Stimulated activated CD4-positive, alpha-beta T cell treated with anti-CD3 and anti-CD28 coated beads, Interleukin-4, amount 100 ng/mL, for 4 hours (primary cell): Measurements from ENCODE around the gene CCDC177.

Source experiments
- DNase-seq, 2 experiments: peaks; one replicate each; pipeline ENCODE4 v3.0.0-alpha.2; 2020

CCDC177 gene

GRCh38 chr14:69574263-69574953 lies at the start of gene CCDC177:
Gene CCDC177 (minus strand): TSS chr14:69574871. CDS start chr14:69573622, 1,249 bp downstream.
- DNase-seq = peak; percentile 68 to 78

GRCh38 chr14:69624136-69624535 lies 49.5 kb upstream of the CCDC177 start:
- DNase-seq = no peak

- DNase-seq = no peak
These were observed 46.3 kb upstream of the CCDC177 start for GRCh38 chr14:69620981-69621380.

- peak in 1 of 2 experiments; percentile 58 for DNase-seq
These were observed 45.5 kb upstream of the CCDC177 start for GRCh38 chr14:69620211-69620611.

GRCh38 chr14:69619012-69619411 lies 44.3 kb upstream of the CCDC177 start:
- DNase-seq = no peak

GRCh38 chr14:69617796-69618195 lies 43.1 kb upstream of the CCDC177 start:
- no peak for DNase-seq

- DNase-seq = no peak
These were observed 41.7 kb upstream of the CCDC177 start for GRCh38 chr14:69616408-69616773.

- peak in 1 of 2 experiments; percentile 29 for DNase-seq
These were observed 41.1 kb upstream of the CCDC177 start for GRCh38 chr14:69615496-69616407.

GRCh38 chr14:69615121-69615495 lies 40.4 kb upstream of the CCDC177 start:
- no peak for DNase-seq

- no peak for DNase-seq
These were observed 39.9 kb upstream of the CCDC177 start for GRCh38 chr14:69614592-69614991.

GRCh38 chr14:69613312-69614073 lies 38.8 kb upstream of the CCDC177 start:
- DNase-seq = no peak

- no peak for DNase-seq
These were observed 38.1 kb upstream of the CCDC177 start for GRCh38 chr14:69612783-69613130.

- peak in 1 of 2 experiments; percentile 31 for DNase-seq
These were observed 37.5 kb upstream of the CCDC177 start for GRCh38 chr14:69612014-69612782.

GRCh38 chr14:69611172-69612013 lies 36.7 kb upstream of the CCDC177 start, which contains the start of gene SUSD6:
Gene SUSD6 (plus strand): TSS chr14:69611596. CDS start chr14:69658593, 46,997 bp downstream.
- DNase-seq = peak; percentile 86 to 91

- DNase-seq = no peak
These were observed 36.2 kb upstream of the CCDC177 start for GRCh38 chr14:69610874-69611171.

GRCh38 chr14:69610020-69610873 lies 35.6 kb upstream of the CCDC177 start:
- DNase-seq = no peak

- no peak for DNase-seq
These were observed 31.9 kb upstream of the CCDC177 start for GRCh38 chr14:69606258-69607184.

GRCh38 chr14:69605738-69606137 lies 31.1 kb upstream of the CCDC177 start:
- no peak for DNase-seq

GRCh38 chr14:69600304-69600891 lies 25.7 kb upstream of the CCDC177 start:
- DNase-seq = no peak
